HFF-Myc (cell line): Measurements from ENCODE around the gene ZFHX2.

Experiments used
- DNase-seq: peaks from one replicate; pipeline ENCODE4 v3.0.0-alpha.2; 2011; ENCODE audit warnings: low read depth; ENCODE audit errors: extremely low read depth
- H3K4me3 ChIP-seq: replicated peaks from 2 replicates; pipeline ENCODE4 v1.5.1; 2011; ENCODE audit warnings: low read depth, mild to moderate bottlenecking, control low read depth, low read length
- TF ChIP-seq, protein P1 (sequence below): IDR thresholded peaks from 2 replicates; pipeline ENCODE4 v1.5.1; 2012; ENCODE audit warnings: mild to moderate bottlenecking, low read depth, low read length, control low read depth; ENCODE audit errors: missing control alignments

The ZFHX2 gene

DNA sequence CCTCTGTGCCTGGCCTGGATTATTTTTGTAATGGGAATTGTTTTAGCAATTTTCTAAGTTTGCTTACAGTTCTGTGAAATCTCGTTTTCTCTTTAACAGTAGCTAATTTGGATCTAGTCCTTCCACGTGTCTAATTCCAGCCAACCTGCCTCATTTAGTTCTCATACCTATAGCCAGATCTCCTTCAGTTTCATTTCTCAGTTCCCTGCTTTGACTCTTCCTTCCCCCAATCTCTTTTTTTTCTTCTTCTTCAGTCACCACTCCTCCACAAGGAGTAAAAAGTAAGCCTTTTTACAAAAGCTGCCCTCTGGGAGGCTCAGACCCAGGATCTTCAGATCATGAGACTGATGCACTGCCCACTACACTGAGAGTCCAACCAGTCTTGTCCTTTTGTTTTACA, 6.0 kb upstream of the ZFHX2 start:
- DNase-seq, result no peak
- TF ChIP-seq, protein P1, sequence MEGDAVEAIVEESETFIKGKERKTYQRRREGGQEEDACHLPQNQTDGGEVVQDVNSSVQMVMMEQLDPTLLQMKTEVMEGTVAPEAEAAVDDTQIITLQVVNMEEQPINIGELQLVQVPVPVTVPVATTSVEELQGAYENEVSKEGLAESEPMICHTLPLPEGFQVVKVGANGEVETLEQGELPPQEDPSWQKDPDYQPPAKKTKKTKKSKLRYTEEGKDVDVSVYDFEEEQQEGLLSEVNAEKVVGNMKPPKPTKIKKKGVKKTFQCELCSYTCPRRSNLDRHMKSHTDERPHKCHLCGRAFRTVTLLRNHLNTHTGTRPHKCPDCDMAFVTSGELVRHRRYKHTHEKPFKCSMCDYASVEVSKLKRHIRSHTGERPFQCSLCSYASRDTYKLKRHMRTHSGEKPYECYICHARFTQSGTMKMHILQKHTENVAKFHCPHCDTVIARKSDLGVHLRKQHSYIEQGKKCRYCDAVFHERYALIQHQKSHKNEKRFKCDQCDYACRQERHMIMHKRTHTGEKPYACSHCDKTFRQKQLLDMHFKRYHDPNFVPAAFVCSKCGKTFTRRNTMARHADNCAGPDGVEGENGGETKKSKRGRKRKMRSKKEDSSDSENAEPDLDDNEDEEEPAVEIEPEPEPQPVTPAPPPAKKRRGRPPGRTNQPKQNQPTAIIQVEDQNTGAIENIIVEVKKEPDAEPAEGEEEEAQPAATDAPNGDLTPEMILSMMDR, result no peak
- H3K4me3 ChIP-seq, result peak overlapping the region; percentile 49

DNA sequence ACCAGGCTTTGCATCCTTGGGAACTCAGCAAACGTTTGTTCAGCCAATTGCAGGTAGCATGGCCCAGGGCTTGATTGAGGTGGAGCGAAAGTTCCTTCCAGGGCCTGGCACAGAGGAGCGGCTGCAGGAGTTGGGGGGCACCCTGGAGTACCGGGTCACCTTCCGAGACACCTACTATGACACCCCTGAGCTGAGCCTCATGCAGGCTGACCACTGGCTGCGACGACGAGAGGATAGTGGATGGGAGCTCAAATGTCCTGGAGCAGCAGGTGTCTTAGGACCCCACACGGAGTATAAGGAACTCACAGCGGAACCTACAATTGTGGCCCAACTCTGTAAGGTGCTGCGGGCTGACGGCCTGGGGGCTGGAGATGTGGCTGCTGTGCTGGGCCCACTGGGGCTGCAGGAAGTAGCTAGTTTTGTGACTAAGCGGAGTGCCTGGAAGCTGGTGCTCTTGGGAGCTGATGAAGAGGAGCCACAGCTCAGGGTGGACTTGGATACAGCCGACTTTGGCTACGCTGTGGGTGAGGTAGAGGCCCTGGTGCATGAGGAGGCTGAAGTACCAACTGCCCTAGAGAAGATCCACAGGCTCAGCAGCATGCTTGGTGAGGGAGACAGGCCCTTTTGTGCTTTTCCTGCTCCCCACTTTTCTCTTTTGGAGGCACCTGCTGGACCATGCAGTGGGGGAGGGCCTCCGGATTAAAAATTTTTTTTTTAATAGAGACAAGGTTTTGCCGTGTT, 5.3 kb upstream of the ZFHX2 start:
- H3K4me3 ChIP-seq, result peak overlapping the region; percentile 49
- TF ChIP-seq, protein P1, result no peak
- no peak for DNase-seq

DNA sequence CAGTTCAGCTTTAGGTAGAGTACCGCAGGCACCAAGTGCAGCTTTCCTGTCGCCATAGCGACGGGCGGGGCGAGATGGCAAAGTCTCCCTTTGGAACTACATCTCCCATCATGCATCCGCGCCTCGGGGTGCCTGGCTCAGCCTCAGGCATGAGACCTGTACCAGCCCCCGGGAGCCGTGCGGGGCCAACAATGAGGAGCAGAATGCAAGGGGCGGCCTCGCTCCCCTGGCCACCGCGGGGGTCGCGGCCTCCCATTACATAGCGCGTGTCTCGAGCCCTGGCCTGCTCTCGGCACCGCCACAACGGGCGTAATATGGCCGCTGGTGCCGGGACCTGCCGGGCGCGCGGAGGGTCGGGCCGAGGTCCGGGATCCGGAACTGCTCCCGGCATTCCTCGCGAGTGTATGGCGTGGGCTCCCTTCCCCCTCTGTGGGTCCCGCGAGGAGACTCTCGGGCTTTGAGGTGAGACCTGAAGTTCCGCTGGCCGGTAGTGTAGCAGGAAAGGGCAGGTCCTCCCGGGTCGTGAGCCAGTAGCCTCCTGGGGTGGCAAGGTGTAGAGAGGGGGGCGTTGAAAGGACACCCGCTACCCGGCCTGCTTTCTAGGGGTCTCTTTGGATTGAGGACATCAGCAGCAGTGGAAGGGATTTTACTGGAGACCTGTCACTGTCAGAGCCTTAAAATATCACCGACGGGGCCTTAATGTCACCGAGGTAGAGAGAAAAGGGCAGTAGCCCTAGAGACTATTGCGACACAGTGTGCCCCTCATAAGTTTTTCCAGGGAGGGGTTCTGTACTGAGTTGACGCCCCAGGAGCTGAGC, 4.5 kb upstream of the ZFHX2 start, which contains the start of gene THTPA:
TSS of gene THTPA (plus strand) at position 390 of the 818 bp plus-strand sequence. CDS start 487 bp downstream, outside the sequence.
- peak; percentile 62 for DNase-seq
- TF ChIP-seq, protein P1, result no peak
- H3K4me3 ChIP-seq, result peak within 1 kb of the TSS; percentile 49

DNA sequence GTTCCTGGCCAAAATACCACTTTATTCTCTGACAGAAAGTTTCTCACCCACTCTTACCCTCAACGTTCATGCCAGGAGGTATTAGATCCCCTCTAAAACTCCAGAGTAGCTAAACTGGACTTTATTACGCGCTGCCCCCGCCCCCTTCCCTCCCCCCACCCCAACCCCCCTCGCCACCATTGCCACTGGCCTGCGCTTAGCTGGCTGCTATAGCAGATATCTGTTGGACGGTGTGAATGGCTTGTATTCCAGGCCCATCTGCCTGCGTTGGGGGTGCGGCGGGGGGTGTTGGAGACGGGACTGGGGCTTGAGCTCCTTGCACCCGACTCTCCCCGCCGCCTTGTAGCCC, 3.9 kb upstream of the ZFHX2 start:
- TF ChIP-seq, protein P1, result no peak
- peak overlapping the region; percentile 49 for H3K4me3 ChIP-seq
- no peak for DNase-seq

DNA sequence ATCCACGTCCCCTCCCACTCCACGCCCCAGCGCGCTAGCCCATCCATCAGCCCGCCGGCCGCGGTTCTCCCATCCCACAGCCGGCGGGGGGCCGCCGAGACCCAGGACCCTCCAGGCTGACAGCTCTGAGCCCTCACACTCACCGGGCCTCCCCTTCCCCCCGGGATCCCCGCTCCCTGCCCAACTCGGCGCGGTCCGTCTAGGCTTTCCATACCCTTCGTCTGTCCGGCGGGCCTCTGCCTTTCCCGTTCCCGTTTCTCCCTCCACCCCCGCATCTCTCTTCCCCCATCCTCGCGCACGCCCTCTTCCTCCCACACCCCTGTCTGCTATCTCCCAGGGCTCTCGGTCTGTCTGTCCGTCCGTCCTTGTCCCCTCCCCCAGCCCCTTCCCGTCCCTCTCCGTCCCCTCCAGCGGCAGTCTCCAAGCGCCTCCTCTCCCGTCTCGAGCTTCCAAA, 726 bp downstream of the ZFHX2 start:
- TF ChIP-seq, protein P1, result no peak
- DNase-seq, result no peak
- H3K4me3 ChIP-seq, result peak overlapping the region; percentile 65

DNA sequence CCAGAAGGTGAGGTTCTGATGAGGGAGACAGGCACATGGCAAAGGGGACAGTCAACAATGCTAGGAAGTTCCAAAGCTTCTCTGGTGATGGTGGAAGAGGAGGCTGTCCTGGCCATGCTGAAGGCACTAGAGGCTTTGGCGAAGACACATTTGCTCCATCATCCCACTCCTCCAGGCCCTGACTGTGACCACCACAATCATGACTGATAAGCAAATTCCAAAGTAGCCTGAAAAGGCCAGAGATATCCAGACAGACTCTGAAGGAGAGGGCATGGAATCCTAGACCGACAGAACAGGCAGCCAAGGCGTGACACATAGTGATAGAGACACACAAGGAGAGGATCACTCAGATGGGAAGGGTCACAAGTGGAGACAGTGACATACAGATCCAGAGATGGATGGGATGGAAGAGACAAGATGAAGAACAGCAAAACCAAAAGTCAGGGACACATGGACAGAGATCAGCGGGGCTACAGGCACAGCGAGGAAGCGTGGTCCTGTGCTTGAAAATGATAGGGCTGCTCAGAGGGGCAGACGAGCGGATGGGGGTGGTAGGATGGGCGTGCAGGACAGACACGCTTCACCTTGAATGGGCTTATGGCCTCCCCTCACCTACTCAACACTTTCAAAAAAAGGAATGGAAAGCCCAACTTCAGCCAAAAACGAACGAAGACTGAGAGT, 1.3 kb downstream of the ZFHX2 start:
- TF ChIP-seq, protein P1, result no peak
- no peak for DNase-seq
- H3K4me3 ChIP-seq, result peak overlapping the region; percentile 65
